Measurements from ENCODE around the gene VPS37B.

The VPS37B gene

GRCh38 chr12:122837306-122838265 lies 58.3 kb downstream of the VPS37B start:
- peak; percentile 2 for DNase-seq

- peak; percentile 70 for DNase-seq
Measured at GRCh38 chr12:122836027-122836921, 59.6 kb downstream of the VPS37B start.

- DNase-seq, result no peak
Measured at GRCh38 chr12:122835750-122836026, 60.2 kb downstream of the VPS37B start.

DNA sequence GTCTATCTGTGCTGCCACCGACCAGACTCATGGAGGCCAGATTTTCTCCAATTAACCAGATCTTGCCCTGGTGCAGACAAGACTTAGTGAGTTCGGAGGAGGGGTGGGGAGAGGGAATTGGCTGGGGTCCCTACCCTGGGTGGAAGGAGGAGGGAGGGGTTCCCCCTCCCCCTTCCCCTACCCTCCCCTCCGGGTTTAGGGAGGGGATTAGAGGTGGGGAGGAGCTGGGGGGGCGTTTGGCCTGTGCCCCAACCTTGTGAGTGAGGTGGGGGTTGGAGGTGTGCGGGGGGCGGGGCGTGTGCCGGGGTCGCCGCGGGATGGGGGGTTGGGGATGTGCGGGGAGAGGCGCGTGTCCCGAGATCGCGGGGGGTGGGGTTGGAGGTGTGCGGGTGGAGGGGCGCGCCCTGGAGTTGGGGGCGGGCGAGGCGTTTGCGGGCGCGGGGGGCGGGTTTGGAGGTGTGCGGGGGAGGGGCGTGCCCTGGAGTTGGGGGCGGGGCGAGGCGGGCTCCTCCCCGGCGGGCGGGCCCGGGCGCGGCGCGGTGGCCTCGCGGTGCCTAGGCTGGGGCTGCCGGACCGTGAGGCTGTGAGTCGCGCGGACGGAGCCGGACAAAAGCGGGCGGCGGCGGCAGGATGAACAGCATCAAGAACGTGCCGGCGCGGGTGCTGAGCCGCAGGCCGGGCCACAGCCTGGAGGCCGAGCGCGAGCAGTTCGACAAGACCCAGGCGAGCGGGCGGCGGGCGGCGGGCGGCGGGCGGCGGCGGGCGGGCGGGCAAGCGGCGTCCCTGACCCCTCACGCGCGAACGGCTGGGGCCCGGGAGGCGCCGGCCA lies 60.8 kb downstream of the VPS37B start, which contains the start of gene HIP1R:
HIP1R (plus strand) TSS at position 537 of the 829 bp plus-strand sequence; CDS start at position 631, 94 bp downstream.
- peak; percentile 34 for DNase-seq

- DNase-seq, result no peak
Measured at GRCh38 chr12:122834104-122834920, 61.6 kb downstream of the VPS37B start.

DNA sequence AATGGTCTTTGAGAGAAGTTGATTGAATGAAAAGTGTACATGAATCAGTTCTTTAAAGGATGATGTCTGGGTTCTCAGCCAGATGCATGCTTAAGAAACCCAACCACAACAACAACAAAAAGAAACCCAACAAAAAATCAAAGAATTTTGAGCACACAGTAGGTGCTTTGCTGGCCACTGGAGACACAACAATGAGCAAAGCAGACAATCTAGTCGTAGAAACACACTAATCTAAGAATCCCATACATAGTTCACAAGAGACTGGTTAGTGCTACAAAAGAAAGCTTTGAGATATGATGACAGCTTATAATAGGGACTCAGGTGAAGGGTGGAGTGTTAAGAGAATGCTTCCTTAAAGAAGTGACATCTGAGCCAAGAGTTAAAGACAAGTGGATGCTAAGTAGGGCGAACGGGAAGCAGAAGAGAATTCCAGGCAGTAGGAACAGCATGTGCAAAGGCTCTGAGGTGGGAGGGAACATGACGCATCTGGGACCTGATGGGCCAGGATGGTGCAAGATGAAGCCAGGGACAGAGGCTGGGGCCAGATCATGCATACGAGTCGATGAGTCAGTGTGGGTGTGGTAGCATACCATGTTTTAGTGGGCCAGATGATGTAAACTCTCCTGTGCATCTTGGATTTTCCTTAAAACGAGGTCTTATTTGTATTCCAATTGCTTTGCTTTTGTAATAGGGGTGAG lies 65.3 kb downstream of the VPS37B start:
- no peak for DNase-seq

- DNase-seq, result no peak
Measured at GRCh38 chr12:122827258-122827657, 68.7 kb downstream of the VPS37B start.

GRCh38 chr12:122825773-122826724 lies 69.9 kb downstream of the VPS37B start:
- no peak for DNase-seq

DNA sequence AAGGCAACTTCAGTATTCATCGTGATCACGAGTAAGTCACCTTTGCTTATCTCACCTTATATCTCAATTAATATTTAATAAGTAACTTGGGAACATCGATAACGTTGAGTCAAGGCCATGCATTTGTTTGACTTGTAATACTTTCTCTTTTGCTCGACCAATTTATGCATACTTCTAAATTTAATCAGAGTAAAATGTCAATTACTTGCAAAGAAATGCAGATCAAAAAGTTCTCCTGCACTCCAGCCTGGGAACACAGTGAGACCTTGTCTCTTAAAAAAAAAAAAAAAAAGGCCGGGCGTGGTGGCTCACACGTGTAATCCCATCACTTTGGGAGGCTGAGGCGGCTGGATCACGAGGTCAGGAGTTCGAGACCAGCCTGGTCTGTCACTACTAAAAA lies 72.5 kb downstream of the VPS37B start:
- no peak for DNase-seq

GRCh38 chr12:122820838-122821271 lies 75.1 kb downstream of the VPS37B start:
- no peak for DNase-seq

DNA sequence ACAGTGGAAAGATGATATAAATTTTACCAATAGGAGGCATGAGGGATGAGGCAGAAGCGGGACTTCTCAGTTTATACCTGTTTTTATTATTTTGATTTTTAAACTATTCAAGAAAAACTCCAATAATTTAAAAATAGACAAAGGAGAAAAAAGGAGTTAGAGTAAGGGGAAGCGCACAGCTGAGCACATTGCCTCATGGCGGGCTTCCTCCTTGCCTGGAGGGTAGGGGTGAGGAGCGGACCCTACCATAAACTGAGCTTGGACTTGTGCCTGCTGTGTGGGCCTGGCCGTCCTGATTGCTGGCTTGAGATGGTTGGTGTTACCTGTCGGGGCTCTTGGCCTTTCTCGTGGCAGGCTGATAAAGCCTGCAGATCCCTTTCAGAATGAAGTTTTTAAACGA lies 75.8 kb downstream of the VPS37B start:
- no peak for DNase-seq

- DNase-seq, result no peak
Measured at GRCh38 chr12:122819209-122819785, 76.6 kb downstream of the VPS37B start.

All from CD4-positive, alpha-beta T cell treated with Interleukin-15 for 1 hour (primary cell).